GM06990 (cell line): ENCODE data around the gene EPHA10.
"Not testable (repeated sequence)": the region's sequence is repeated elsewhere in the genome, so short reads cannot be mapped to it uniquely, and the experiment has no call there.

Experiments used
- DNase-seq: peaks from one replicate; pipeline ENCODE4 v3.0.0-alpha.2; 2011; ENCODE audit not compliant: insufficient read length; ENCODE audit errors: extremely low read depth
- H3K27me3 ChIP-seq: replicated peaks from 2 replicates; pipeline ENCODE4 v1.6.0; 2011; ENCODE audit warnings: low read length; ENCODE audit not compliant: control insufficient read depth, insufficient read depth
- H3K36me3 ChIP-seq: 2 replicates; pipeline ENCODE4 v1.5.1; 2011; ENCODE audit warnings: low read length; ENCODE audit not compliant: control insufficient read depth, insufficient read depth
- H3K4me3 ChIP-seq: replicated peaks from 2 replicates; pipeline ENCODE4 v1.5.1; 2011; ENCODE audit warnings: low read depth, mild to moderate bottlenecking, control low read depth, low read length
- TF ChIP-seq, protein P1 (sequence below): IDR thresholded peaks from 2 replicates; pipeline ENCODE4 v1.5.1; 2011; ENCODE audit warnings: low read length, control low read depth, mild to moderate bottlenecking, inconsistent platforms; ENCODE audit not compliant: insufficient read depth, poor library complexity, severe bottlenecking

EPHA10 gene

DNA sequence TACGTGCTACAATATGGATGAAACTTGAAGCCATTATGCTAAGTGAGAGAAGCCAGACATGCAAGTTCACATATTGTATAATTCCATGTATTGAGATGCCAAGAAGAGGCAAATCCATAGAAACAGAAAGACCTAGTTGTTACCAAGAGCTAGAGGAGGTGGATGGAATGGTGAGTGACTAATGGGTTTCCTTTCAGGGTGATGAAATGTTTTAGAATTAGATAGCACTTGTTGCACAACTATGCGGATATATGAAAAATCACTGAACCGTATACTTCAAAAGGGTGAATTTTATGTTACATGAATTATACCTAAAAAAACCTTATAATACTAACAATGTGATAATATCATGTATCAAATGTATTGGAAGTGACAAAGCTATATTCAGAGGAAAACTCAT is 18.1 kb downstream of the EPHA10 start:
- H3K27me3 ChIP-seq, result no peaks in the 10 kb centered on the region; the same call in 1 of the 2 replicates
- no peak for DNase-seq
- H3K4me3 ChIP-seq, result no peak overlapping the region
- H3K36me3 ChIP-seq, result no peaks in the 10 kb centered on the region
- TF ChIP-seq, protein P1, sequence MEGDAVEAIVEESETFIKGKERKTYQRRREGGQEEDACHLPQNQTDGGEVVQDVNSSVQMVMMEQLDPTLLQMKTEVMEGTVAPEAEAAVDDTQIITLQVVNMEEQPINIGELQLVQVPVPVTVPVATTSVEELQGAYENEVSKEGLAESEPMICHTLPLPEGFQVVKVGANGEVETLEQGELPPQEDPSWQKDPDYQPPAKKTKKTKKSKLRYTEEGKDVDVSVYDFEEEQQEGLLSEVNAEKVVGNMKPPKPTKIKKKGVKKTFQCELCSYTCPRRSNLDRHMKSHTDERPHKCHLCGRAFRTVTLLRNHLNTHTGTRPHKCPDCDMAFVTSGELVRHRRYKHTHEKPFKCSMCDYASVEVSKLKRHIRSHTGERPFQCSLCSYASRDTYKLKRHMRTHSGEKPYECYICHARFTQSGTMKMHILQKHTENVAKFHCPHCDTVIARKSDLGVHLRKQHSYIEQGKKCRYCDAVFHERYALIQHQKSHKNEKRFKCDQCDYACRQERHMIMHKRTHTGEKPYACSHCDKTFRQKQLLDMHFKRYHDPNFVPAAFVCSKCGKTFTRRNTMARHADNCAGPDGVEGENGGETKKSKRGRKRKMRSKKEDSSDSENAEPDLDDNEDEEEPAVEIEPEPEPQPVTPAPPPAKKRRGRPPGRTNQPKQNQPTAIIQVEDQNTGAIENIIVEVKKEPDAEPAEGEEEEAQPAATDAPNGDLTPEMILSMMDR, result no peak

GRCh38 chr1:37741662-37742061 is 23.3 kb downstream of the EPHA10 start:
- DNase-seq, result no peak
- Histone ChIP-seq H3K36me3 (no peaks in the 10 kb centered on the region), H3K27me3 (no peaks in the 10 kb centered on the region), H3K4me3 (no peak overlapping the region)
- TF ChIP-seq, protein P1, result no peak

DNA sequence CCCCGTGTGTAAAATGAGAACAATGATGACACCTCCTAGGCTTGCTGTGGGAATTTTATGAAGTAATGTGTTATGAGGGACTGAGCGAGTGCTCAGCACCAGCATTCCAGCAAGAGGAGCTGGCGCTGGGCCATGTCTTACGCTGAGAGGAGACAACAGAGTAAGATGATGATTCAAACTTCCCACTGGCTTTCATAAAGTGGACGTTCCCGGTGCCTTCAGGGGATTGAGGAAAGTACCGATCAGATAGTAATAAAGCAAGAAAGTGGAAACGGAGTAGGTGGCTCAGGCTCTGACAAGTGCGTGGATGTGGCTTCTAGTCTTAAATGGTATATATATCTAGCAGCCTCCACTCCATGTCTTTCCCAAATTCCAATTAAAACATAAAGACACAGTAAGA is 23.8 kb downstream of the EPHA10 start:
- DNase-seq, result no peak
- TF ChIP-seq, protein P1, result no peak
- Histone ChIP-seq H3K27me3 (no peaks in the 10 kb centered on the region), H3K4me3 (no peak overlapping the region), H3K36me3 (no peaks in the 10 kb centered on the region)

DNA sequence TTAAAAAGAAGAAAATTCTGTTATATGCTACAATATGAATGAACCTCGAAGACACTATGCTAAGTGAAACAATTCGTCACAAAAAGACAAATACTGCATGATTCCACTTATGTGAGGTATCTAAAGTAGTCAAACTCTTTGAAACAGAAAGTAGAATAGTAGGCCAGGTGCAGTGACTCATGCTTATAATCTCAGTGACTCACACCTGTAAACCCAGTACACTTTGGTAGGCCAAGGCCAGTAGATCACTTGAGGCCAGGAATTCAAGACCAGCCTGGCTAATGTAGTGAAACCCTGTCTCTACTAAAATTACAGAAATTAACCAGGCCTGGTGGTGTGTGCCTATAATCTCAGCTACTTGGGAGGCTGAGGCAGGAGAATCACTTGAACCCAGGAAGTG is 25.7 kb downstream of the EPHA10 start:
- no peak overlapping the region for H3K4me3 ChIP-seq
- H3K36me3 ChIP-seq, result no peaks in the 10 kb centered on the region
- no peaks in the 10 kb centered on the region for H3K27me3 ChIP-seq
- no peak for DNase-seq
- TF ChIP-seq, protein P1, result no peak

DNA sequence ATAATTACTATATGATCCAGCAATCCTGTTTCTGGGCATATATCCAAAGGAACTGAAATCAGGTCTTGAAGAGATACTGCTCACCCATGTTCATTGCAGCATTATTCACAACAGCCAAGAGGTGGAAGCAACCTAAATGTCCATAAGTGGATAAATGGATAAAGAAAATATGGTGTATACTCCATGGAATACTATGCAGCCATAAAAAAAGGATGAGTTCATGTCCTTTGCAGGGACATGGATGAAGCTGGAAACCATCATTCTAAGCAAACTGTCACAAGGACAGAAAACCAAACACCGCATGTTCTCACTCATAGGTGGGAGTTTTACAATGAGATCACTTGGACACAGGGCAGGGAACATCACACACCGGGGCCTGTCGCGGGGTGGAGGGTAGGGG is 26.3 kb downstream of the EPHA10 start:
- not testable (repeated sequence) for H3K36me3 ChIP-seq, DNase-seq, H3K27me3 ChIP-seq, H3K4me3 ChIP-seq

DNA sequence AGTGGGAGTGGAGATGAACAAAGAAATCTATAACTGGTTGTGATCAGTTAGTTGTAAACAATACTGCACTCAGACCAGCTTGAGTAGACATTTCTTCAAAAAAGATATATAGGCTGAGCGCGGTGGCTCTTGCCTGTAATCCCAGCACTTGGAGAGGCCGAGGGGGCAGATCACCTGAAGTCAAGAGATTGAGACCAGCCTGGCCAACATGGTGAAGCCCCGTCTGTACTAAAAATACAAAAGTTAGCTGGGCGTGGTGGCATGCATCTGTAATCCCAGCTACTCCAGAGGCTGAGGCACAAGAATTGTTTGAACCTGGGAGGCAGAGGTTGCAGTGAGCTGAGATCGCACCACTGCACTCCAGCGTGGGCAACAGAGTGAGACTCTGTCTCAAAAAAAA is 26.9 kb downstream of the EPHA10 start:
- not testable (repeated sequence) for H3K4me3 ChIP-seq, H3K36me3 ChIP-seq, H3K27me3 ChIP-seq, DNase-seq
